IPS DF 19.7 (cell line): ENCODE measurements around the gene PROC.

Experiments
- DNase-seq: peaks from one replicate; pipeline ENCODE4 v3.0.0-alpha.2; 2013; ENCODE audit warnings: low read depth, low spot score

PROC gene

DNA sequence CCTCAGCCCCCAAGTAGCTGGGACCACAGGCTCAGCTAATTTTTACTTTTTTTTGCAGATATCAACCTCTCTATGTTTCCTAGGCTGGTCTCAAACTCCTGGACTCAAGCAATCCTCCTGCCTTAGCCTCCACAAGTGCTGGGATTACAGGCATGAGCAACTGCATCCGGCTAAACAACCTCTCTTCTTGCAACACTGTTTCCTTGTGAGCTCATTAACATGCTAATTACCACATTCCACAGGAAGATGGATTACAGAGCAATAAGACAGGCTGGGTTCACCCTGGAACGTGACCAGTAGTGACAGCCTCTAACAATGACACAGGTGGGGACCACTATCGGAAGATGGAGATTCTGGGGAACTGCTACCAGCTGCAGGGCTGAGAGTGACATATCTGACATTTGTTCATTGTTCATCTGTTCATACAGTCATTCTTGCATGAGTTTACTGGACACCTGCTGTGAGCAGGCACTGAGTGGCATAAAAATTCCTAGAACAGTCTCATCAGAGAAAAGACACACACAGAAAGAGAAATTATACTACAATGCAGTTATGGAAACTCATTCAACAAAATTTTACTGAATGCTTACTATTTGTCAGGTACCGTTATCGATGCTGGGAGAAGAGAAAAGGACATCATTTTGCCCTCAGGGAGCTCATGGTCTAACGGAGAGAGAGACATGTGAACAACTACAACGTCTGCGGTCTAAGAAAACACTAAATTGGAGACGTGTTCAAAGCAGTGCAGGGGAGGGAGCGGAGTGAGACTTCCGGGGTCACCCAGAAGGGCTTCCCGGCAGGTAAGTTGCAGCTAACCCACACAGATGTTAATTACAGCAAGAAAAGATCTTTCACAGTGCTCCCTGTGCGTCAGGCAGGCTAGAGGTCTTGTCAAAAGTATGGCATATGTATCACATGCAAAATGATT lies 37.6 kb downstream of the PROC start:
- no peak for DNase-seq

DNA sequence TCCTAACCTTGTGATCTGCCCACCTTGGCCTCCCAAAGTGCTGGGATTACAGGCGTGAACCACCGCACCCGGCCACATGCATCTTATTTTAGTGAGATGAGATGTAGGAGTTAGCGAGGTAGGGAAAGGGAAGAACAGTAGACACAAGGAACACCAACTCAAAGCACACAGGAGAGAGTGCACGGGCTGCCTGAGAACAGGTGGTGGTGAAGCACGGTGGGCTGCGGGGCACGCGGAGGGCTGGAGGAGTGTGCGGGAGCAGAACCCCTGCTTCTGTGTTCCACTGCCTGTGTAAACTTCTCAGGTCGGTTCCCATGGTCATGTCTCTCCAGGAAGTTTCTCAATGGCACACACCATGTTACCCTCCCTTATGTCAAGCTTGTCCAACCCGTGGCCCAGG lies 38.7 kb downstream of the PROC start:
- no peak for DNase-seq

DNA sequence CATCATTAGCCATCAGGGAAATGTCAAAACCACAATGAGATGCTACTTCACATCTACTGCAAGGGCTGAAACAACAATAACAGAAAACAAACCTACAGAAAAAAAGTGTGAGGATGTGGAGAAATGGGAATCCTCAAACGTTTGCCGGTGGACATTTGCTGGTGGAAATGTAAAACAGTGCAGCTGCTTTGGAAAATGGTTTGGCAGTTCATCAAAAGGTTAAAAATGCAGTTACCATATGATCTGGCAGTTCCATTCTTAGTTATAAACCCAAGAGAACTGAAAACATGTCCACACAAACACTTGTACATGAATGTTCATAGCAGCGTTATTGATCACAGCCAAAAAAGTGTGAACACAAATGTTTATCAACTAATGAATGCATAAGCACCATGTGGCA lies 44.2 kb downstream of the PROC start:
- no peak for DNase-seq

DNA sequence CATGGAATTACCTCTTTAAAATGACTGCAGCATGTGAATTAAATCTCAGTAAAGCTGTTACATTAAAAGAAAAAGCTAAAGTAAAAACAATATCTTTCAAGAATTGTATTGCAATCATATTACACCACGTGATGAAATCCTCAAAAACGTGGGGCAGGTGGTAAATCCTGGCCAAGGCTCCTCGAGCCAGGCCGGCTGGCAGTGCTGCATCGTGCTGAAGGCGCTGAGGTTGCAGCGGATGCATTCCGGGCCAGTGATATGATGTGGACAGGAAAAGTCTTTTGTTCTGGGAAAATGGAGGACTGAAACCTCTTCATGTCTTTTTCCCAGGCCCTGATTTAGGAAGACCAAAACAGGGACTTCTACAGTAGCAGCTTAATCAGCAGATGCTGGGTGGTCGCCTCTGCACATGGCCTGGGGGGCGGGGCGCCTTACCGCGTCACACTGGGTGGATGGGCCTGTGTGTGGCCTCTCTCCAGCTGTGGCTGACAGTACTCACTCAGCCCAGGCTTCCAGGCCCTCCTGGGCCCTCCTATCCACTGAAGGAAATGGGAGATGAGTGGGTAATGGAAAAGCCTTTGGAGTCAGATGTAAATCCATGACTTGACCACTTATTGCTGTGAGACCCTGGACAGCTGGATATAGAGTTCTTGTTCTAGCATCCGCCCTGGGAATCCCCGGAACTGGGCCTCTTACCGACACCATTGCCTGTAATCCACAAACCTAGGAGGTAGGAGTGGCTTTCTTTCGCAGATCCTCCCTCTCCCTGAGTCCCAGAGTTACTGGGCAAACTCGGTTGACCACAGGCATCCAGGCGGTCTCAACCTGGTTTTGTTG lies 45.1 kb downstream of the PROC start:
- DNase-seq, result peak; percentile 33

DNA sequence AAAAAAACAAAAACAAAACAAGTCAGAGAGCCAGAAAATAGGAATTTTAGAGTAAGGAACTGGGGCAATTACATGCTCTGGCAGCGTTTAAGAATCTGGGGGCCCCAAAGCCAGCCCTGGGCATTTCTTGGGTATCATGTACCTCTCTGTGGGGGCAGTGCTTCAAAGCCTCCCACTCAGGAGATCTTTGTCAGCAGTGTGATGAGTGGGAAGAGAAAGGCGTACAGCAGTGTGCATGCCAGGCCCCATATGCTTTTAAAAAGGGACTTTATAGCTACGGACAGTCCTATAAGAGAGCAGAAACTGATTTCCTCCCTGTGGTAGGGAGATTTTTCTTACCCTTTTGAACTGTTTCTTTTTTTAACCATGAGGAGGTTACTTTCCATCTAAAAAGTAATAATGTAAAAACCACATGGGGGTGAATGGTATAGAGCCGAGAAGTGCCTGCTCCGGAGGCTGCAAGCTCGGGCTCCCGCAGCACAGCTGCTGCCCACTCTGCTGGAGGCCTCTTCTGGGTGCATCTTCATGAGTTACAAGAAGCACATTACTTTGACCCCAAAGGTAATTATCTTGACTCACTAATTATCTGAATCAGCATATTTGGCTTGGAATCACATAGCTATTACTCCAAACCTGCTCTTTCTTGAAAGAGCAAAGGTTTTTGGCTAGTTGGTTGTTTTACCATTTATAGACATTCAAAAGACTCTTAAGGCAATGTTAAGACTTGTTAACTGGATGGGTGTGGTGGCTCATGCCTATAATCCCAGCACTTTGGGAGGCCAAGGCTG lies 46.4 kb downstream of the PROC start:
- no peak for DNase-seq

DNA sequence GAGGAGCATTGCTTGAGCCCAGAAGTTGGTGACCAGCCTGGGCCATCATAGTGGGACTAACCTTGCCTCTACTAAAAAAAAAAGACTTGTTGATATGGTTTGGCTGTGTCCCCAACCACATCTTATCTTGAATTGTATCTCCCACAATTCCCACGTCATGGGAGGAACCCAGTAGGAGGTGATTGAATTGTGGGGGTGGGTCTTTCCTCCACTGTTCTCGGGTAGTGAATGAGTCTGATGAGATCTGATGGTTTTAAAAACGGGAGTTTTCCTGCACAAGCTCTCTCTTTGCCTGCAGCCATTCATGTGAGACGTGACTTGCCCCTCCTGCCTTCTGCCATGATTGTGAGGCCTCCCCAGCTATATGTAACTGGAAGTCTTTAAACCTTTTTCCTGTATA lies 47.0 kb downstream of the PROC start:
- no peak for DNase-seq

DNA sequence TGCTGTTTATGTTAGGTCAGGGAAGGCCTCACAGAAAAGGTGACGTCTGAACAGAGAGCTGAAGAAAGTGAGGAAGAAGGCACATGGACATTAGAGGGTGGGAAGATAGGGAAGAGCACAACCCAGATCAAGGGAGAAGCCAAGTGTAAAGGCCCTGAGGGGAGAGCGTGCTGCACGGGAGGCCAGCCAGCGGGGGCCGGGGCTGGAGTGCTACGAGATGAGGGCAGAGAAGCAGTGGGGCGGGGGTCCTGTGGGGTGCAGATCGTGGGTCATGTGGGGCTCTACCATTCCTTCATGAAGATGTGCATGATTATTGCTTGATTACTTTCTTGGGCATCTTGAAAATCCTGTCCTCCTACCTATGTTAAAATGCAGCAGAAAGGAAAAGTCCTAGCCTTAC lies 50.8 kb downstream of the PROC start:
- no peak for DNase-seq

DNA sequence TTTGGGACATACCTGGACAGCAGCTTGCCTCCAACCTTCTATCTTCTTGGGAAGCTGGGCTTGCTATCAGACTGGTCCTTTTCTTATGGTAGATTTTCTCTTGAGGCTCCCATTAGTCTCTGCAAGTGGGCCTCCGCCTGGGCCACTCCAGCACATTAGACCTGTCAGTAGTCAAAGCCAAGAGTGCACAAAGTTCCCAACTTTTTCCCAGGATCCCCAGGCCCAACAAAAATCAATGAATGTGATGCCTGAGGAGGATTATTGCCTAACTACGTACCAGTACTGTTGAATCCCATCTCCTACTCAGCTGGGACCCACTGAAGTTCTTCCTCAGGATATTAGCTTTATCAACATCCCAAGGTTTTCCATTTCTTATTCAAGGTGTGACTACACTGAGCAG lies 51.7 kb downstream of the PROC start:
- no peak for DNase-seq

DNA sequence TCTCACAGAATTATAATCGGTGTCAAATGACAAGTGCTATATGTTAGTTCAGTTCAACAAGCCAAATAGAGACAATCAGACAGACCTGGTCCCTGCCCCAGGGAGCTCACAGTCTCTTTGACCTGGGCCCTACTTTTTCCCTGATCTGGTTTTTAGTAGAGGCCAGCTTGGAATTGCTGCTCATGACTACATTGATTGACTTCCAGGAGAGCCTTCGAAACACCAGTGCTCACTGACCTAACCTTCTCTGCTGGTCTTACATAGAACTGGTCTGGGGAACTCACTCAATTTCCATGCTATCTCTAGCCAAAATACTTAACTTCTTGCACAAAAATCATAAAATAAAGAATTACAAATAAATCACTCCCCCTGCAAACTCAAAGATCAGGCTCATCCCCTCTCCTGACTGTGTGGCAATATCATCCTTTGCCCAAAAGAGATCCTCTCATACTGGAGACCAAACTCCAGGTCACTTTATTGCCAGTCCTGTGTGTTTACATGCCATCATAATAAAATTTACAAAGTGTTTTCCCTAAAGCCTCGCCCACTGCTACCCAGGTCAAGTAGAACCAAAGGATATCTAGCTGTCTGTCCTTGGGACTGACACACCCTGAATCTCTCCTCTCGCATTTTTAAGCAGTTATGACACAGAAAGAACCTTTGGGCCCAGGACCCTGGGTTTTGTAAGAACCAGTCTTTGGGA lies 53.2 kb downstream of the PROC start:
- DNase-seq, result no peak

DNA sequence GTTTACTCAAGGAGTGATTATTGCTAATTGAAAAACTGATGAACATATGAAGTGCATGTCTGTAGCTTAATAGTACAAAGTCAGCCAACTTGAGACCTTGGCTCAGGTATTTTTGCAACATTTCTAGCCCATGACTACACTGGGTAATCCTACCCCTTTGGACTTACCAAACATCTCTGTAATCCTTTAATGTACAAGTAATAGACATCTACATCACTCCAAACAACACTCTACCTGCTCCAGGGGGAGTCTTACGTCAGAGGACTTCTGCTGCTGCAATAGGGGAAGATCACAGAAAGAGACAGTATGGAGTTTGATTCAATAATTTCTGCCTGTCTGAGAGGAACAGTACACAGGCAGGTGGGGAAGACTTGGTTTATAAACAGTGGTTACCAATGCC lies 54.0 kb downstream of the PROC start:
- no peak for DNase-seq

DNA sequence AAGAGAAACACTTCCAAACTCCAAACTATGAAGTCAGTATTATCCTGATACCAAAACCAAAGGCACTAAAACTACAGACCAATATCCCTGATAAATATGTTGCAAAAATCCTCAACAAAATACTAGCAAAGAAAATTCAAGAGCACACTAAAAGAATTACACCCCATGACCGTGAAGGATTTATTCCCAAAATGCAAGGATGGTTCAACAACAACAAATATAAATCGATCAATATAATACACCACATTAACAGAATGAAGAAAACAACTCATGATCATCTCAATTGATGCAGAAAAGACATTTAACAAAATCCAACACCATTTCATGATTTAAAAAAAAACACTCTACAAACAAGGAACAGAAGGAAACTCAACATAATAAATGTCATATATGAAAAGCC lies 57.6 kb downstream of the PROC start:
- no peak for DNase-seq
